DND-41 (cell line): ENCODE measurements around the gene ADGRB3.

Experiments
- ATAC-seq: fragments of 200-7000 bp; cut with Tn5 transposase; 3 replicates; pipeline ENCODE4 v1.9.1; 2021; ENCODE audit warnings: low read depth; ENCODE audit not compliant: insufficient read depth
- DNase-seq: peaks from one replicate; pipeline ENCODE4 v3.0.0-alpha.2; 2020
- H2AFZ ChIP-seq: 2 replicates; pipeline ENCODE4 v1.6.0; 2012; ENCODE audit warnings: low read depth, low read length
- H3K27ac ChIP-seq: 2 replicates; pipeline ENCODE4 v1.5.1; 2012; ENCODE audit warnings: low read length, inconsistent platforms
- H3K27me3 ChIP-seq: fragments of 200-600 bp; sonication (generic); 2 replicates; pipeline ENCODE4 v1.6.0; 2012; ENCODE audit warnings: low read length, mild to moderate bottlenecking, inconsistent platforms; ENCODE audit not compliant: insufficient read depth, poor library complexity
- H3K36me3 ChIP-seq: 2 replicates; pipeline ENCODE4 v1.5.1; 2012; ENCODE audit warnings: low read length, inconsistent platforms; ENCODE audit not compliant: insufficient read depth
- H3K4me1 ChIP-seq: 2 replicates; pipeline ENCODE4 v1.5.1; 2012; ENCODE audit warnings: mild to moderate bottlenecking, low read length; ENCODE audit not compliant: insufficient read depth
- H3K4me2 ChIP-seq: 2 replicates; pipeline ENCODE4 v1.6.0; 2012; ENCODE audit warnings: mild to moderate bottlenecking, moderate library complexity, low read length, inconsistent platforms; ENCODE audit not compliant: insufficient read depth
- H3K4me3 ChIP-seq, 2 experiments: fragments of 200-600 bp in 1 of 2; shearing (Covaris generic) in 1 of 2; 2 replicates each; pipeline ENCODE4 v1.5.1; 2012 to 2016; ENCODE audit warnings: inconsistent platforms in 2 of 2, low read length in 2 of 2, mild to moderate bottlenecking in 2 of 2, low read depth in 1 of 2, moderate library complexity in 1 of 2
- H3K79me2 ChIP-seq: 2 replicates; pipeline ENCODE4 v1.6.0; 2012; ENCODE audit warnings: low read length, inconsistent platforms; ENCODE audit not compliant: insufficient read depth
- H3K9ac ChIP-seq: 2 replicates; pipeline ENCODE4 v1.6.0; 2012; ENCODE audit warnings: low read depth, mild to moderate bottlenecking, inconsistent platforms, low read length, moderate library complexity
- H3K9me3 ChIP-seq: 2 replicates; pipeline ENCODE4 v1.5.1; 2012; ENCODE audit warnings: low read length, moderate library complexity, mild to moderate bottlenecking, inconsistent platforms; ENCODE audit not compliant: insufficient read depth, severe bottlenecking
- H4K20me1 ChIP-seq: 2 replicates; pipeline ENCODE4 v1.6.0; 2012; ENCODE audit warnings: low read length; ENCODE audit not compliant: insufficient read depth
- EZH2 ChIP-seq: IDR thresholded peaks from 3 replicates; pipeline ENCODE4 v1.6.1; 2012; ENCODE audit warnings: borderline replicate concordance, low read depth, mild to moderate bottlenecking, moderate library complexity, low read length, inconsistent platforms; ENCODE audit not compliant: severe bottlenecking
- TF ChIP-seq, protein P1 (sequence below): IDR thresholded peaks from 2 replicates; pipeline ENCODE4 v1.5.1; 2012; ENCODE audit warnings: borderline replicate concordance, low read length, moderate library complexity, mild to moderate bottlenecking; ENCODE audit not compliant: poor library complexity, severe bottlenecking; ENCODE audit errors: extremely low read depth

The ADGRB3 gene

DNA sequence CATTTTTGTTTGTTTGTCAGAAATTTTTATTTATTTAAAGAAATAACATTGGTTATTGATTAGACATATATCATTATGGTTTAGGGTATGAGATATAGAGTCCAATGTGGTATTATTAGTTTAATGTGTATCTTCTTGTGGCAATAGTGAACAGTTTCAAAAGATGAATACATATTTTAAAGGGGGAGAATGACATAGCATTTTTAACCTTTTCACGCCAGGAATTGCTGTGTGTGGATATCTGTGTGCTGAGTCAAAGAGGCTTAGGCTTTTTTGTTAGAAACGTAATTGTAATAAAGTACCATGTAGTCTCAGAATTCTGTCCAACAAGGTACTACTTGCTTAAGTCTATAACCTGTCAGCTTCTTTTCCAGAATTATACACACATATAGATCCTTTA is 451.6 kb downstream of the ADGRB3 start:
- TF ChIP-seq, protein P1, sequence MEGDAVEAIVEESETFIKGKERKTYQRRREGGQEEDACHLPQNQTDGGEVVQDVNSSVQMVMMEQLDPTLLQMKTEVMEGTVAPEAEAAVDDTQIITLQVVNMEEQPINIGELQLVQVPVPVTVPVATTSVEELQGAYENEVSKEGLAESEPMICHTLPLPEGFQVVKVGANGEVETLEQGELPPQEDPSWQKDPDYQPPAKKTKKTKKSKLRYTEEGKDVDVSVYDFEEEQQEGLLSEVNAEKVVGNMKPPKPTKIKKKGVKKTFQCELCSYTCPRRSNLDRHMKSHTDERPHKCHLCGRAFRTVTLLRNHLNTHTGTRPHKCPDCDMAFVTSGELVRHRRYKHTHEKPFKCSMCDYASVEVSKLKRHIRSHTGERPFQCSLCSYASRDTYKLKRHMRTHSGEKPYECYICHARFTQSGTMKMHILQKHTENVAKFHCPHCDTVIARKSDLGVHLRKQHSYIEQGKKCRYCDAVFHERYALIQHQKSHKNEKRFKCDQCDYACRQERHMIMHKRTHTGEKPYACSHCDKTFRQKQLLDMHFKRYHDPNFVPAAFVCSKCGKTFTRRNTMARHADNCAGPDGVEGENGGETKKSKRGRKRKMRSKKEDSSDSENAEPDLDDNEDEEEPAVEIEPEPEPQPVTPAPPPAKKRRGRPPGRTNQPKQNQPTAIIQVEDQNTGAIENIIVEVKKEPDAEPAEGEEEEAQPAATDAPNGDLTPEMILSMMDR: no peak
- no peak for TF ChIP-seq EZH2
- H3K9me3 ChIP-seq: no peaks in the 10 kb centered on the region
- no peak overlapping the region for H3K4me2 ChIP-seq
- H2AFZ ChIP-seq: no peak overlapping the region
- no peak overlapping the region for H3K27ac ChIP-seq
- no peaks in the 10 kb centered on the region for H4K20me1 ChIP-seq
- DNase-seq (no peak), ATAC-seq (no peak)
- no peaks in the 10 kb centered on the region for H3K79me2 ChIP-seq
- H3K9ac ChIP-seq: no peak overlapping the region
- H3K27me3 ChIP-seq: no peaks in the 10 kb centered on the region
- H3K4me1 ChIP-seq: no peaks in the 10 kb centered on the region
- H3K36me3 ChIP-seq: no peaks in the 10 kb centered on the region
- H3K4me3 ChIP-seq: no peak overlapping the region

- no peaks in the 10 kb centered on the region for H3K36me3 ChIP-seq
- TF ChIP-seq EZH2: no peak
- TF ChIP-seq, protein P1: no peak
- no peaks in the 10 kb centered on the region for H3K27me3 ChIP-seq
- no peaks in the 10 kb centered on the region for H3K79me2 ChIP-seq
- ATAC-seq: no peak
- H3K9me3 ChIP-seq: no peaks in the 10 kb centered on the region
- H2AFZ ChIP-seq: no peak overlapping the region
- H4K20me1 ChIP-seq: no peaks in the 10 kb centered on the region
- no peak overlapping the region for H3K27ac ChIP-seq
- no peak overlapping the region for H3K9ac ChIP-seq
- DNase-seq: no peak
- no peak overlapping the region for H3K4me2 ChIP-seq
- no peaks in the 10 kb centered on the region for H3K4me1 ChIP-seq
- no peak overlapping the region for H3K4me3 ChIP-seq
Measured at GRCh38 chr6:69089539-69089938, 454.5 kb downstream of the ADGRB3 start.

DNA sequence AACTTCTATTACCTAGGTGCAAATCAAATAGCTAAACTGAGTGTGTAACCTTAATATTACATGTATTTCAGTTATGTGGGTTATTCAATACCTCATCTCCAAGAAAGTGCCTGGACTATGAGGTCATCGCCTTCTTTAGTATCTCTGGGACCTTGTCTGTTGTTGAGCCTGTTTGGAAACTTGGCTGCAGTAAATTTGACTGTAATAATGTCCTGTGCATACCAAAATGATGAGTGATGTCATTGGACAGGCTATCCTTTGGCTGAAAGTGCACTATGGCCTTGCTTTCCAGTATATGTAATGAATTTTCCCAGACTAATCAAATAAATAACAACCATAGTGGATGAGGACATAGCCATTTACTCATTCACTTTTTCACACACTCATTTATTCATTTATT is 455.1 kb downstream of the ADGRB3 start:
- TF ChIP-seq, protein P1: no peak
- TF ChIP-seq EZH2: no peak
- Histone ChIP-seq H2AFZ (no peak overlapping the region), H3K9ac (no peak overlapping the region), H3K4me1 (no peaks in the 10 kb centered on the region), H3K4me2 (no peak overlapping the region), H3K79me2 (no peaks in the 10 kb centered on the region), H3K9me3 (no peaks in the 10 kb centered on the region), H3K36me3 (no peaks in the 10 kb centered on the region), H3K4me3 (no peak overlapping the region), H3K27me3 (no peaks in the 10 kb centered on the region), H3K27ac (no peak overlapping the region), H4K20me1 (no peaks in the 10 kb centered on the region)
- no peak for ATAC-seq
- no peak for DNase-seq

DNA sequence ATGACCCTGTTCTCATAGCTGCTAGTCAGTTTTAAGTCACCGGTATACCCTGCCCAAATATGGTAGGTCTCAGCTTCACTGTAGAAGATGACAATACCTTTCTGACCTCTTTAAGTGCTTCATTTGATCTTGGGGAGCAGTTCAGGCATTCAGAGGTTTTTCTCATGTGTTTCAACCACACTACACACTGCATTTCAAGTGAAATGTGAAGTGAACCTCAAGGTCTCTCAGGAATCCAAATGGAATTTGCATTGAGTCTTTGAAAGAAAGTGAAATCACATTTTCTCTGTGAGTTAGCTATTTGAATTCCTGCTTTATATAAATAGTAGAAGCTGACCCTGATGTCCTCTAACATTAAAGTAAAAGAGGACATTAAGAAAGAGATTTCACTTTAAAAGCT is 461.6 kb downstream of the ADGRB3 start:
- H3K9me3 ChIP-seq: no peaks in the 10 kb centered on the region

More for the DNA sequence above, 461.6 kb downstream of the ADGRB3 start:
- Histone ChIP-seq H3K4me2 (no peak overlapping the region), H3K27me3 (no peaks in the 10 kb centered on the region), H3K36me3 (no peaks in the 10 kb centered on the region), H3K9ac (no peak overlapping the region), H3K27ac (no peak overlapping the region), H3K4me3 (no peak overlapping the region), H4K20me1 (no peaks in the 10 kb centered on the region), H2AFZ (no peak overlapping the region), H3K79me2 (no peaks in the 10 kb centered on the region), H3K4me1 (no peaks in the 10 kb centered on the region)
- no peak for TF ChIP-seq EZH2
- TF ChIP-seq, protein P1: no peak
- DNase-seq (no peak), ATAC-seq (no peak)
